ENCODE results near the gene RCOR3.

Gene RCOR3

DNA sequence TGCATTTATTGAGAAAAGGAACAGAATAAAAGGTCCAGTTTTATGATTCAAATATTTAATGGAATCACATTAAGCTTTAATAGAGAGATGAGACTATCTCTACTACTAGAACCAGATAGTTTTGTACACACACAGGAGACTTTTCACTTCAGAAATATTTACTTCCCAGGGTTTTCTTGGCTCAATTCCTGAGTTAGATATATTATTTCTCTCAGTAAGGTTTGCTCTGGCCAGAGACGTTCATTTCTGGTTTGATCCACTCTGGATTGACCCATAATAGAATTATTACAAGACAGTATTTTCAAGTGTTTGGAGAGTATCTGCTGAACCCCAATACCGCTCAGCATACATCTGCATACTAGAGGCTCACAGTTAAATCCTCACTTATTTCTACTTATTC lies 1.3 kb upstream of the RCOR3 start:
- no peaks in the 10 kb centered on the region for H3K27me3 ChIP-seq (ENCODE audit: low read depth, low read length)
- peaks cover 3% of the 10 kb centered on the region for H3K36me3 ChIP-seq (replicated peaks; ENCODE audit: low read depth, low read length)
- H3K4me1 ChIP-seq (ENCODE audit: low read length): peaks cover 14% of the 10 kb centered on the region
- peak overlapping the region; percentile 98 for H3K9ac ChIP-seq (ENCODE audit: low read length)
- H3K79me2 ChIP-seq (ENCODE audit: low read length): peaks cover 27% of the 10 kb centered on the region
- H4K20me1 ChIP-seq (ENCODE audit: insufficient read depth, low read length): no peaks in the 10 kb centered on the region
- peak overlapping the region; percentile 93 for H3K27ac ChIP-seq (ENCODE audit: low read length)
- H2AFZ ChIP-seq (ENCODE audit: low read depth, low read length): peak overlapping the region; percentile 83; the same call in 1 of the 2 replicates
- TF ChIP-seq, protein P1, sequence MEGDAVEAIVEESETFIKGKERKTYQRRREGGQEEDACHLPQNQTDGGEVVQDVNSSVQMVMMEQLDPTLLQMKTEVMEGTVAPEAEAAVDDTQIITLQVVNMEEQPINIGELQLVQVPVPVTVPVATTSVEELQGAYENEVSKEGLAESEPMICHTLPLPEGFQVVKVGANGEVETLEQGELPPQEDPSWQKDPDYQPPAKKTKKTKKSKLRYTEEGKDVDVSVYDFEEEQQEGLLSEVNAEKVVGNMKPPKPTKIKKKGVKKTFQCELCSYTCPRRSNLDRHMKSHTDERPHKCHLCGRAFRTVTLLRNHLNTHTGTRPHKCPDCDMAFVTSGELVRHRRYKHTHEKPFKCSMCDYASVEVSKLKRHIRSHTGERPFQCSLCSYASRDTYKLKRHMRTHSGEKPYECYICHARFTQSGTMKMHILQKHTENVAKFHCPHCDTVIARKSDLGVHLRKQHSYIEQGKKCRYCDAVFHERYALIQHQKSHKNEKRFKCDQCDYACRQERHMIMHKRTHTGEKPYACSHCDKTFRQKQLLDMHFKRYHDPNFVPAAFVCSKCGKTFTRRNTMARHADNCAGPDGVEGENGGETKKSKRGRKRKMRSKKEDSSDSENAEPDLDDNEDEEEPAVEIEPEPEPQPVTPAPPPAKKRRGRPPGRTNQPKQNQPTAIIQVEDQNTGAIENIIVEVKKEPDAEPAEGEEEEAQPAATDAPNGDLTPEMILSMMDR (IDR thresholded peaks at IDR 0.05; ENCODE audit: low read depth, low read length): no peak
- TF ChIP-seq EZH2phosphoT487 (IDR thresholded peaks at IDR 0.05; ENCODE audit: low read depth): no peak
- no peaks in the 10 kb centered on the region for H3K9me3 ChIP-seq (ENCODE audit: insufficient read depth, low read length)
- peak overlapping the region; percentile 91 for H3K4me2 ChIP-seq (ENCODE audit: low read length)
- peak overlapping the region; percentile 93 for H3K4me3 ChIP-seq (ENCODE audit: low read length)

GRCh38 chr1:211258310-211258755 lies 833 bp upstream of the RCOR3 start:
- H3K9me3 ChIP-seq (ENCODE audit: insufficient read depth, low read length): no peaks in the 10 kb centered on the region
- H3K79me2 ChIP-seq (ENCODE audit: low read length): peaks cover 27% of the 10 kb centered on the region
- peak overlapping the region; percentile 98 for H3K9ac ChIP-seq (ENCODE audit: low read length)
- H3K27me3 ChIP-seq (ENCODE audit: low read depth, low read length): no peaks in the 10 kb centered on the region
- peak overlapping the region; percentile 91 for H3K4me2 ChIP-seq (ENCODE audit: low read length)
- H3K4me3 ChIP-seq (ENCODE audit: low read length): peak overlapping the region; percentile 93
- no peaks in the 10 kb centered on the region for H4K20me1 ChIP-seq (ENCODE audit: insufficient read depth, low read length)
- H3K4me1 ChIP-seq (ENCODE audit: low read length): peaks cover 14% of the 10 kb centered on the region
- H3K27ac ChIP-seq (ENCODE audit: low read length): peak overlapping the region; percentile 93
- peak overlapping the region; percentile 83 for H2AFZ ChIP-seq (ENCODE audit: low read depth, low read length)
- no peak for TF ChIP-seq EZH2phosphoT487 (IDR thresholded peaks at IDR 0.05; ENCODE audit: low read depth)
- TF ChIP-seq, protein P1 (IDR thresholded peaks at IDR 0.05; ENCODE audit: low read depth, low read length): no peak
- H3K36me3 ChIP-seq (replicated peaks; ENCODE audit: low read depth, low read length): peaks cover 6% of the 10 kb centered on the region

- Histone ChIP-seq H2AFZ (ENCODE audit: low read depth, low read length) (peak overlapping the region; percentile 70; the same call in 1 of the 2 replicates), H3K79me2 (ENCODE audit: low read length) (peaks cover 27% of the 10 kb centered on the region), H3K27me3 (ENCODE audit: low read depth, low read length) (no peaks in the 10 kb centered on the region), H3K27ac (ENCODE audit: low read length) (peak overlapping the region; percentile 91), H3K9ac (ENCODE audit: low read length) (peak overlapping the region; percentile 98), H3K4me1 (ENCODE audit: low read length) (peaks cover 14% of the 10 kb centered on the region), H3K4me2 (ENCODE audit: low read length) (peak overlapping the region; percentile 70), H3K9me3 (ENCODE audit: insufficient read depth, low read length) (no peaks in the 10 kb centered on the region), H4K20me1 (ENCODE audit: insufficient read depth, low read length) (no peaks in the 10 kb centered on the region), H3K4me3 (ENCODE audit: low read length) (peak overlapping the region; percentile 93), H3K36me3 (replicated peaks; ENCODE audit: low read depth, low read length) (peaks cover 9% of the 10 kb centered on the region)
- TF ChIP-seq EZH2phosphoT487 (IDR thresholded peaks at IDR 0.05; ENCODE audit: low read depth): no peak
- TF ChIP-seq, protein P1 (IDR thresholded peaks at IDR 0.05; ENCODE audit: low read depth, low read length): no peak
These were observed 516 bp downstream of the RCOR3 start for GRCh38 chr1:211259638-211260126.

GRCh38 chr1:211260141-211261107 lies 1.3 kb downstream of the RCOR3 start:
- peaks cover 27% of the 10 kb centered on the region for H3K79me2 ChIP-seq (ENCODE audit: low read length)
- peak overlapping the region; percentile 93 for H3K4me3 ChIP-seq (ENCODE audit: low read length)
- no peak overlapping the region for H2AFZ ChIP-seq (ENCODE audit: low read depth, low read length)
- no peak for TF ChIP-seq EZH2phosphoT487 (IDR thresholded peaks at IDR 0.05; ENCODE audit: low read depth)
- TF ChIP-seq, protein P1 (IDR thresholded peaks at IDR 0.05; ENCODE audit: low read depth, low read length): no peak
- peak overlapping the region; percentile 76 for H3K9ac ChIP-seq (ENCODE audit: low read length)
- no peaks in the 10 kb centered on the region for H3K9me3 ChIP-seq (ENCODE audit: insufficient read depth, low read length)
- H4K20me1 ChIP-seq (ENCODE audit: insufficient read depth, low read length): no peaks in the 10 kb centered on the region
- H3K36me3 ChIP-seq (replicated peaks; ENCODE audit: low read depth, low read length): peaks cover 9% of the 10 kb centered on the region
- H3K27me3 ChIP-seq (ENCODE audit: low read depth, low read length): no peaks in the 10 kb centered on the region
- H3K4me2 ChIP-seq (ENCODE audit: low read length): peak overlapping the region; percentile 70
- peak overlapping the region; percentile 42 for H3K27ac ChIP-seq (ENCODE audit: low read length)
- peaks cover 14% of the 10 kb centered on the region for H3K4me1 ChIP-seq (ENCODE audit: low read length)

Measured in OCI-LY3 (cell line).